OCI-LY3 (cell line): ENCODE results near the gene RFX6.

Source experiments
- H2AFZ ChIP-seq: fragments of 200-600, 300-600 bp; shearing (Covaris generic); 2 replicates; pipeline ENCODE4 v1.6.0; 2014; ENCODE audit warnings: antibody characterized with exemption, low read depth, low read length
- H3K27ac ChIP-seq: fragments of 200-600, 300-600 bp; sonication (generic); 2 replicates; pipeline ENCODE4 v1.5.1; 2014; ENCODE audit warnings: mild to moderate bottlenecking, low read length, moderate library complexity, mixed read lengths
- H3K27me3 ChIP-seq: fragments of 200-600, 300-600 bp; sonication (generic); 2 replicates; pipeline ENCODE4 v1.6.1; 2014; ENCODE audit warnings: low read depth, low read length, mixed read lengths
- H3K36me3 ChIP-seq: fragments of 200-600, 300-600 bp; sonication (generic); replicated peaks from 2 replicates; pipeline ENCODE3; 2014; ENCODE audit warnings: low read depth, low read length, mixed read lengths
- H3K4me1 ChIP-seq: fragments of 300-600, 200-600 bp; sonication (generic); 2 replicates; pipeline ENCODE4 v1.6.1; 2014; ENCODE audit warnings: low read length, mixed read lengths
- H3K4me2 ChIP-seq: fragments of 200-600, 300-600 bp; sonication (generic); 2 replicates; pipeline ENCODE4 v1.6.1; 2014; ENCODE audit warnings: low read length, mixed read lengths
- H3K4me3 ChIP-seq: fragments of 300-600, 200-600 bp; sonication (generic); 2 replicates; pipeline ENCODE4 v1.5.1; 2014; ENCODE audit warnings: antibody characterized with exemption, mild to moderate bottlenecking, low read length, moderate library complexity
- H3K79me2 ChIP-seq: fragments of 300-600, 200-600 bp; shearing (Covaris generic); 2 replicates; pipeline ENCODE4 v1.6.1; 2014; ENCODE audit warnings: mild to moderate bottlenecking, low read length, mixed read lengths
- H3K9ac ChIP-seq: fragments of 300-600, 200-600 bp; shearing (Covaris generic); 2 replicates; pipeline ENCODE4 v1.6.0; 2014; ENCODE audit warnings: mild to moderate bottlenecking, low read length, moderate library complexity
- H3K9me3 ChIP-seq: fragments of 200-600, 300-600 bp; shearing (Covaris generic); 2 replicates; pipeline ENCODE4 v1.6.1; 2014; ENCODE audit warnings: low read length, mixed read lengths; ENCODE audit not compliant: insufficient read depth
- H4K20me1 ChIP-seq: fragments of 200-600, 300-600 bp; sonication (generic); 2 replicates; pipeline ENCODE4 v1.6.1; 2016; ENCODE audit warnings: low read length, mixed read lengths; ENCODE audit not compliant: insufficient read depth
- CTCF ChIP-seq: fragments of 200-600, 300-600 bp; sonication (generic); IDR thresholded peaks from 2 replicates; pipeline ENCODE4 v1.5.1; 2014; ENCODE audit warnings: antibody characterized with exemption, low read length, low read depth
- EZH2phosphoT487 ChIP-seq: fragments of 200-600 bp; shearing (Covaris generic); IDR thresholded peaks from 2 replicates; pipeline ENCODE4 v1.6.1; 2018; ENCODE audit warnings: antibody characterized with exemption, mixed run types, low read depth

Gene RFX6

GRCh38 chr6:116894669-116895068, 17.6 kb downstream of the RFX6 start:
- Histone ChIP-seq H3K4me2 (no peak overlapping the region), H3K4me1 (no peaks in the 10 kb centered on the region), H2AFZ (no peak overlapping the region), H3K4me3 (no peak overlapping the region), H3K79me2 (no peaks in the 10 kb centered on the region), H3K9me3 (no peaks in the 10 kb centered on the region), H3K36me3 (no peaks in the 10 kb centered on the region), H3K27ac (no peak overlapping the region), H4K20me1 (no peaks in the 10 kb centered on the region), H3K9ac (no peak overlapping the region), H3K27me3 (no peaks in the 10 kb centered on the region)
- no peak for TF ChIP-seq CTCF
- TF ChIP-seq EZH2phosphoT487: no peak

GRCh38 chr6:116895935-116896334, 18.9 kb downstream of the RFX6 start:
- no peak overlapping the region for H3K27ac ChIP-seq
- H4K20me1 ChIP-seq: no peaks in the 10 kb centered on the region
- no peaks in the 10 kb centered on the region for H3K36me3 ChIP-seq
- no peak for TF ChIP-seq EZH2phosphoT487
- no peak for TF ChIP-seq CTCF
- H3K4me3 ChIP-seq: no peak overlapping the region
- no peak overlapping the region for H3K9ac ChIP-seq
- H3K4me1 ChIP-seq: no peaks in the 10 kb centered on the region
- no peaks in the 10 kb centered on the region for H3K9me3 ChIP-seq
- H3K27me3 ChIP-seq: no peaks in the 10 kb centered on the region
- H2AFZ ChIP-seq: no peak overlapping the region
- no peaks in the 10 kb centered on the region for H3K79me2 ChIP-seq
- H3K4me2 ChIP-seq: no peak overlapping the region

GRCh38 chr6:116902634-116903033, 25.6 kb downstream of the RFX6 start:
- no peaks in the 10 kb centered on the region for H3K27me3 ChIP-seq
- no peaks in the 10 kb centered on the region for H3K4me1 ChIP-seq
- no peak overlapping the region for H3K4me2 ChIP-seq
- no peaks in the 10 kb centered on the region for H3K36me3 ChIP-seq
- no peak for TF ChIP-seq EZH2phosphoT487
- TF ChIP-seq CTCF: no peak
- H4K20me1 ChIP-seq: no peaks in the 10 kb centered on the region
- no peak overlapping the region for H2AFZ ChIP-seq
- no peaks in the 10 kb centered on the region for H3K79me2 ChIP-seq
- H3K27ac ChIP-seq: no peak overlapping the region
- H3K4me3 ChIP-seq: no peak overlapping the region
- no peak overlapping the region for H3K9ac ChIP-seq
- H3K9me3 ChIP-seq: no peaks in the 10 kb centered on the region

- Histone ChIP-seq H3K9ac (no peak overlapping the region), H3K4me1 (no peaks in the 10 kb centered on the region), H4K20me1 (no peaks in the 10 kb centered on the region), H3K4me3 (no peak overlapping the region), H3K27ac (no peak overlapping the region), H3K36me3 (no peaks in the 10 kb centered on the region), H3K4me2 (no peak overlapping the region), H3K9me3 (no peaks in the 10 kb centered on the region), H3K79me2 (no peaks in the 10 kb centered on the region), H3K27me3 (no peaks in the 10 kb centered on the region), H2AFZ (no peak overlapping the region)
- TF ChIP-seq CTCF (no peak), EZH2phosphoT487 (no peak)
Measured at GRCh38 chr6:116922853-116923548, 46.0 kb downstream of the RFX6 start.
